Mesendoderm (in vitro differentiated cells): ENCODE measurements around the gene PRKN.

Source experiments
- DNase-seq: peaks from one replicate; pipeline ENCODE4 v3.0.0; 2013
- H2AK5ac ChIP-seq: 2 replicates; pipeline ENCODE4 v1.6.1; 2013; ENCODE audit warnings: low read length, inconsistent platforms
- H2BK120ac ChIP-seq: 2 replicates; pipeline ENCODE4 v1.6.1; 2013; ENCODE audit warnings: low read depth, mild to moderate bottlenecking, low read length, moderate library complexity, mixed read lengths
- H2BK15ac ChIP-seq: replicated peaks from 2 replicates; pipeline ENCODE4 v1.6.1; 2013; ENCODE audit warnings: low read depth, mild to moderate bottlenecking, moderate library complexity
- H2BK5ac ChIP-seq: 2 replicates; pipeline ENCODE4 v1.6.1; 2013; ENCODE audit warnings: low read length, inconsistent platforms
- H3K18ac ChIP-seq: 2 replicates; pipeline ENCODE4 v1.6.1; 2013; ENCODE audit warnings: mild to moderate bottlenecking, low read length, mixed read lengths
- H3K23ac ChIP-seq: one replicate; pipeline ENCODE4 v1.6.1; 2013; ENCODE audit warnings: low read length
- H3K27ac ChIP-seq: 2 replicates; pipeline ENCODE4 v1.5.1; 2013; ENCODE audit warnings: low read depth, mild to moderate bottlenecking, inconsistent platforms, low read length, moderate library complexity
- H3K27me3 ChIP-seq: 2 replicates; pipeline ENCODE4 v1.6.1; 2013; ENCODE audit warnings: low read length, control low read depth, mild to moderate bottlenecking, inconsistent platforms; ENCODE audit not compliant: insufficient read depth, poor library complexity
- H3K36me3 ChIP-seq: 2 replicates; pipeline ENCODE4 v1.6.1; 2013; ENCODE audit warnings: low read length, inconsistent platforms; ENCODE audit not compliant: control insufficient read depth, insufficient read depth
- H3K4ac ChIP-seq: one replicate; pipeline ENCODE4 v1.6.1; 2013; ENCODE audit warnings: low read depth, mild to moderate bottlenecking, low read length, moderate library complexity
- H3K4me1 ChIP-seq: 2 replicates; pipeline ENCODE4 v1.6.1; 2013; ENCODE audit warnings: low read depth, low read length, inconsistent platforms; ENCODE audit not compliant: control insufficient read depth
- H3K4me2 ChIP-seq: 2 replicates; pipeline ENCODE4 v1.6.1; 2013; ENCODE audit warnings: low read length
- H3K4me3 ChIP-seq: 2 replicates; pipeline ENCODE4 v1.5.1; 2013; ENCODE audit warnings: mild to moderate bottlenecking, low read length
- H3K56ac ChIP-seq: one replicate; pipeline ENCODE4 v1.6.1; 2013; ENCODE audit warnings: low read length
- H3K79me1 ChIP-seq: 2 replicates; pipeline ENCODE4 v1.6.1; 2013; ENCODE audit warnings: low read length, inconsistent platforms
- H3K79me2 ChIP-seq: 2 replicates; pipeline ENCODE4 v1.6.1; 2013; ENCODE audit warnings: mild to moderate bottlenecking, low read length; ENCODE audit not compliant: control insufficient read depth, insufficient read depth
- H3K9ac ChIP-seq: 2 replicates; pipeline ENCODE4 v1.6.1; 2013; ENCODE audit warnings: low read length, inconsistent platforms
- H4K5ac ChIP-seq: one replicate; pipeline ENCODE4 v1.6.1; 2013; ENCODE audit warnings: low read length
- H4K8ac ChIP-seq: one replicate; pipeline ENCODE4 v1.6.1; 2013; ENCODE audit warnings: low read depth, mild to moderate bottlenecking, control low read depth, low read length, moderate library complexity
- WGBS: extraction: QIAGEN DNeasy Blood & Tissue Kit; methylation state at CpG from one replicate; pipeline ENCODE4 v1.1.7; 2013; ENCODE audit warnings: low lambda C conversion rate, missing lambda C conversion rate; ENCODE audit not compliant: insufficient coverage; ENCODE audit errors: extremely low coverage; 5-methylcytosine and 5-hydroxymethylcytosine counted together

The PRKN gene

GRCh38 chr6:161915456-161915964 is 812.1 kb downstream of the PRKN start:
- no peak overlapping the region for H2BK15ac ChIP-seq
- no peak overlapping the region for H3K4ac ChIP-seq
- no peak overlapping the region for H4K5ac ChIP-seq
- no peaks in the 10 kb centered on the region for H3K27me3 ChIP-seq
- H3K18ac ChIP-seq, result no peak overlapping the region
- H3K36me3 ChIP-seq, result no peaks in the 10 kb centered on the region
- H3K79me2 ChIP-seq, result no peaks in the 10 kb centered on the region
- WGBS, result no CpG with 5 or more reads among the region's 4 CpGs
- H3K27ac ChIP-seq, result no peak overlapping the region
- no peak overlapping the region for H3K56ac ChIP-seq
- H3K4me1 ChIP-seq, result no peaks in the 10 kb centered on the region
- no peak for DNase-seq
- no peak overlapping the region for H3K4me2 ChIP-seq
- H2BK120ac ChIP-seq, result no peak overlapping the region
- no peak overlapping the region for H3K23ac ChIP-seq
- no peak overlapping the region for H2BK5ac ChIP-seq
- H2AK5ac ChIP-seq, result no peak overlapping the region
- no peak overlapping the region for H4K8ac ChIP-seq
- H3K4me3 ChIP-seq, result no peak overlapping the region
- no peak overlapping the region for H3K9ac ChIP-seq
- no peaks in the 10 kb centered on the region for H3K79me1 ChIP-seq

GRCh38 chr6:161908872-161909271 is 818.7 kb downstream of the PRKN start:
- Histone ChIP-seq H3K79me1 (no peaks in the 10 kb centered on the region), H2BK5ac (no peak overlapping the region), H2BK120ac (no peak overlapping the region), H3K4me3 (no peak overlapping the region), H3K56ac (no peak overlapping the region), H3K79me2 (no peaks in the 10 kb centered on the region), H2AK5ac (no peak overlapping the region), H4K8ac (no peak overlapping the region), H3K4me1 (no peaks in the 10 kb centered on the region), H3K23ac (no peak overlapping the region), H3K27ac (no peak overlapping the region), H3K27me3 (no peaks in the 10 kb centered on the region), H4K5ac (no peak overlapping the region), H2BK15ac (no peak overlapping the region), H3K36me3 (no peaks in the 10 kb centered on the region), H3K4me2 (no peak overlapping the region), H3K4ac (no peak overlapping the region), H3K18ac (no peak overlapping the region), H3K9ac (no peak overlapping the region)
- no CpG with 5 or more reads among the region's 7 CpGs for WGBS
- DNase-seq, result no peak

- no peak overlapping the region for H4K5ac ChIP-seq
- H3K36me3 ChIP-seq, result no peaks in the 10 kb centered on the region
- H3K56ac ChIP-seq, result no peak overlapping the region
- no peak overlapping the region for H3K4me3 ChIP-seq
- no peaks in the 10 kb centered on the region for H3K27me3 ChIP-seq
- DNase-seq, result no peak
- H3K4ac ChIP-seq, result no peak overlapping the region
- H2BK5ac ChIP-seq, result no peak overlapping the region
- H3K9ac ChIP-seq, result no peak overlapping the region
- no peak overlapping the region for H2BK15ac ChIP-seq
- H3K18ac ChIP-seq, result no peak overlapping the region
- no peaks in the 10 kb centered on the region for H3K4me1 ChIP-seq
- no CpG with 5 or more reads among the region's 5 CpGs for WGBS
- no peak overlapping the region for H3K4me2 ChIP-seq
- H4K8ac ChIP-seq, result no peak overlapping the region
- H2BK120ac ChIP-seq, result no peak overlapping the region
- no peak overlapping the region for H2AK5ac ChIP-seq
- H3K79me2 ChIP-seq, result no peaks in the 10 kb centered on the region
- H3K23ac ChIP-seq, result no peak overlapping the region
- no peak overlapping the region for H3K27ac ChIP-seq
- H3K79me1 ChIP-seq, result no peaks in the 10 kb centered on the region
Observed at GRCh38 chr6:161906571-161906970, 821.0 kb downstream of the PRKN start.

GRCh38 chr6:161903584-161904212 is 823.9 kb downstream of the PRKN start:
- Histone ChIP-seq H3K27me3 (no peaks in the 10 kb centered on the region), H3K4me1 (no peaks in the 10 kb centered on the region), H3K9ac (no peak overlapping the region), H3K4me3 (no peak overlapping the region), H2AK5ac (no peak overlapping the region), H3K56ac (no peak overlapping the region), H2BK5ac (no peak overlapping the region), H4K8ac (no peak overlapping the region), H3K4ac (no peak overlapping the region), H3K23ac (no peak overlapping the region), H3K36me3 (no peaks in the 10 kb centered on the region), H3K18ac (no peak overlapping the region), H4K5ac (no peak overlapping the region), H2BK120ac (no peak overlapping the region), H2BK15ac (no peak overlapping the region), H3K27ac (no peak overlapping the region), H3K79me1 (no peaks in the 10 kb centered on the region), H3K4me2 (no peak overlapping the region), H3K79me2 (no peaks in the 10 kb centered on the region)
- WGBS, result no CpG with 5 or more reads among the region's 2 CpGs
- no peak for DNase-seq

GRCh38 chr6:161901740-161902426 is 825.7 kb downstream of the PRKN start:
- peak; percentile 49 for DNase-seq
- no peak overlapping the region for H3K18ac ChIP-seq
- no CpG with 5 or more reads among the region's 16 CpGs for WGBS

More at GRCh38 chr6:161901740-161902426, 825.7 kb downstream of the PRKN start:
- Histone ChIP-seq H2AK5ac (no peak overlapping the region), H3K79me2 (no peaks in the 10 kb centered on the region), H3K4me3 (no peak overlapping the region), H3K4ac (no peak overlapping the region), H3K4me2 (no peak overlapping the region), H3K9ac (no peak overlapping the region), H2BK5ac (no peak overlapping the region), H4K8ac (no peak overlapping the region), H3K4me1 (no peaks in the 10 kb centered on the region), H2BK15ac (no peak overlapping the region), H4K5ac (no peak overlapping the region), H3K23ac (no peak overlapping the region), H3K56ac (no peak overlapping the region), H3K27ac (no peak overlapping the region), H3K27me3 (no peaks in the 10 kb centered on the region), H3K36me3 (no peaks in the 10 kb centered on the region), H3K79me1 (no peaks in the 10 kb centered on the region), H2BK120ac (no peak overlapping the region)
